HG02798 (cell line): Measurements from ENCODE around the gene AGFG1.
A peak's percentile ranks its signal among the peaks of the same experiment; 100 is the strongest.

Source experiments
- ATAC-seq: cut with Tn5 transposase; IDR thresholded peaks from one replicate; pipeline ENCODE4 v1.9.1; 2021; ENCODE audit warnings: mild to moderate bottlenecking; ENCODE audit not compliant: unreplicated experiment, poor library complexity

AGFG1 gene

DNA sequence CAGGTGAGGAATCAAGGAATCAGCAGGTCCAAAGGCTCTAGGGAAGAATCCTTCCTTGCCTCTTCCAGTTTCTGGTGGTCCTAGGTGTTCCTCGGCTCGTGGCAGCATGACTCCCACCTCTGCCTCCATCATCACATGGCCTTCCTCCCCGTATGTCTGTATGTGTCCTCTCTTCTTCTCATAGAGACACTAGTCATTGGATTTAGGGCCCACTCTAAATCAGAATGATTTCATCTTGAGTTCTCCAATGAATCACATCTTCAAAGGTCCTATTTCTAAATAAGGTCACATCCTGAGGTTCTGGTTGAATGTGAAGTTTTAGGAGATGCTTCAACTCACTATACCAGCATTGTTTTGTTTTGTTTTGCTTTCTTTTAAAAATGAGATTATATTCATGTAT lies 11.1 kb upstream of the AGFG1 start:
- ATAC-seq = no peak

- ATAC-seq = peak; percentile 13
Observed at GRCh38 chr2:227461811-227462461, 10.0 kb upstream of the AGFG1 start.

GRCh38 chr2:227462462-227462951 lies 9.4 kb upstream of the AGFG1 start:
- ATAC-seq = peak; percentile 63

DNA sequence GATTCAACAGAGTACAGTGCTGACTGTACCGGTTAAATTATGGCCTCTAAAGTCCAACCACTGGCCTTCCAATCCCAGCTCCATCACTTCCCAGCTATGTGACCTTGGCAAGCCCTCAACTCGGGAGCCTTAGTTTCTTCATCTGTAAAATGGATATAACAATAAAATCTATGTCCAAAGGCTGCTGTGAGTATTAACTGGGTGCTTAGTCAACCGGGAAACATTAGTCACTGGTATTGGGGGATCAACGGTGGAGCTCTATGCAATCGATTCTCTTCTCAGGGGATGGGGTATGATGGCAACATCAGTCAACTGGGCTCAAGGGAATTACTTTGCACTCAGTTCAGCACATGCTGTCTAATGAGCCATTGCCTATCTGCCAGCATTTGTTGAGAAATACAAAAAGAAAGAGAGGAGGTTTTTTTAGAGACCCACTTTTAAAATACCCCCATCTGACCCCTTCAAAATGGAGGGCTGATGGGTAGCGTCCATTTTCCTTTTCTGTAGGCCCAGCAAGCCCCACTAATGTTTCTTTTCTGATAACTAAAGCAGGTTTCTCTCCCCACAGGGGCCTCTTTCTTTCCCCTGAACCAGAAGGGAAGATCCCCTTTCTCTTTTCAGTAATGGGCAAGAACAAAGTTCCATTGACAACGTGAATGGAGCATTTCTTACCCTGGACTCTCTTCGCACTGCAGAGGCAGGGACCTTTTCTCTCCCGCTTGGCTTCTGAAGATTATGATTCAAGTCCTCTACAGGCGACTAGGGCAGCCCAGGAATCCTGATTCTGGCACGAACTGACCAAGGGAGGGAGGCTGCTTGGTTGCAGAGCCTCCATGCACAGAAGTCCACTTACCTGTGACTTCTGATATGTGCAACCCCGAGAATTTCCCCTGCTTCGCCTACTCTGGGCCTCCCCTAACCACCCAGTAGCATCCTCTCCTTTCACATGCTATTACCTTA lies 8.7 kb upstream of the AGFG1 start:
- peak; percentile 38 for ATAC-seq

DNA sequence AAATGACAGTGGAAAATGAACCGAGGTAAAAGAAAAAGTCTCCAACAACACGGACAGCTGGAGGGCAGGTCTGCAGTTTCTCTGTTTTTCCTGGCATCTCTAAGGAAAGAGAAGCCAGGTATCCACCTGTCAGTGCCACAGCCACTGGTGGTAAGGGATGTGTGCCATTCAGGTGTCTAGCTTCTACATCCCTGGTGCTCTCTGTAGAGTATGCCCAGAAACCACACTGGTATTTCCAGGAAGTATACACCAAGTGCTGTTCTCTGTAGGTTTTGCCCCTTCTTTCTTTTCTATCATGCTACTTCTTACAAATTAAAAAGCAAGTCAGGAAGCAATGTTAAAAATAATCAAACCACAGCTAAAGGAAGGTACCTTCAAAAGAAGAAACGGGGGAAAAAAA lies 7.6 kb upstream of the AGFG1 start:
- no peak for ATAC-seq

DNA sequence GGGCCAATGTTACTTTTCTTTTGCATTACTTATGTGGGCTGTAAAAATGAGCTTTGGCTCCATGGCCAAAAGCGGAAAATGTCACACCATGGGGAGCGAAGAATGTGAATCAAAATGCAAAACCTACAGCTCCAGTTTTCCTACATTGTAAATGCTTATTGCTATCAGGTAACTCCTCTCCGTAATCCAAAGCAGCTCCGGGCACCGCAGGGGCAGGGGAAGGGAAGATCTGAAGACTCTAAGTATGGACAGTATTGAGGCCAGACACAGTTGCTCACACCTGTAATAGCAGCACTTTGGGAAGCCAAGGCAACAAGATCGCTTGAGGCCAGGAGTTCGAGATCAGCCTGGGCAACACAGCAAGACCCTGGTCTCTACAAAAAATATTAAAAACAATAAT lies 7.1 kb upstream of the AGFG1 start:
- ATAC-seq = no peak

DNA sequence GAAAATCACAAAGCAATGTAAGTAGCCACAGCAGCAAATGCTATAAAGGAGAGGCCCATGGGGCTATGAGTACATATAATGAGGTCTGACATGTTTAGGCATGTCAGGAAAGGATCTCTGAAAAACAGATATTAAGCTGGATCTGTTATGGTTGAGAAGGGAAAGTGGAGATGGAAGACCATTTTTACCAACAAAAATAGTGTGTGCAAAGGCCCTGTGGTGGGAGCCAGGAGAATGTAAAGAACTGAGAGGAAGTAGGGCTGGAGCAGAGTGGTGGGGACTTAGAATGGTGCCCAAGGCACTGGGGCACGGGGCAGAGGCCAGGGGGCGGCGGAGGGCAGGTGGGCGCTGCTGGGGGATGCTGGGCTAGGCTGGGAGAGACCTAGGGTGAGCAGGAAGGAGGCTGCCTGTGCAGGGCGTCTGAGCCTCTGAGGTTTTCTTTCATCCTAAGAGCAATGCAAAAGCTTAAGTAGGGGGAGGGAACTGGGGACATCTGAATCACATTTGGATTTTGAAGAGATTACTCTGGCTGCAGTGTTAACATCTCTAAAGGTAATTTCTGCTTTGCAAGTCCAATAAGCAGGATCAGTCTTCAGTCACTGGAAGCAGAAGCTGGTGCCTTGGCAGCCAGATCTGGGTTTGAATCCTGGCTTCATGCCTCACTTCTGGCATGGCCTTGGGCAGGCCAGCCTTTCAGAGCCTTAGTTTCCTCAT lies 4.9 kb upstream of the AGFG1 start:
- ATAC-seq = no peak

- ATAC-seq = no peak
Observed at GRCh38 chr2:227471412-227471811, 544 bp upstream of the AGFG1 start.

DNA sequence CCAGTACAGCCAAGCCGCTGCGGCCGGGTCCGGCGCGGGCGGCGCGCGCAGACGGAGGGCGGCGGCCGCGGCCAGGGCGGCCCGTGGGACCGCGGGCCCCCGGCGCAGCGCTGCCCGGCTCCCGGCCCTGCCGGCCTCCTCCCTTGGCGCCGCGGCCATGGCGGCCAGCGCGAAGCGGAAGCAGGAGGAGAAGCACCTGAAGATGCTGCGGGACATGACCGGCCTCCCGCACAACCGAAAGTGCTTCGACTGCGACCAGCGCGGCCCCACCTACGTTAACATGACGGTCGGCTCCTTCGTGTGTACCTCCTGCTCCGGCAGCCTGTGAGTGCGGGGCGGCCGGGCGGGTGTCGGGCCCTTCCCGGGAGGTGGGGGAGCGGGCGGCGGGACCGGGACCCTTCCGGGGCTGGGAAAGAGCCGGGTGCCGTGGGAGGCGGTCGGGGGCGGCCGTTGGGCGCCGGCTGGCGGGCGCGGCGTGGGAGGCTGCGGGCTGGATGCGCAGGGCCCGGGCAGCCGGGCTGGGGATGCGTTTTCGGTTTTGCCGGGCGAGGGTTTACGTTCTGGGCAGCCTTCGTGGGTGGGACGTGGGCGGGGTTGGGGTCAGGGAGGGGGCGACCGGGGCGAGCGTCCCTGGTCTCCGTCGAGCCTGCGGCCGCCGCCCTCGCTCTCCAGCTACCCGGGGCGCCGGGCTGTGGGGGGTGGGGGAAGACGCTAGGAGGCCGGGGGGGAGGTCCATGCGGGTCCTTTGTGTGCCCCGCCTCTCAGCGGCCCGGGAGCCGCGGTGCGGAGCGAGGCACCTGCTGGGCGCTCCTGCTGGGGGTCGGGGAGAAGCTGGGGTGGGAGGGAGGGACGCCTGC lies 537 bp downstream of the AGFG1 start:
- peak; percentile 71 for ATAC-seq

- ATAC-seq = no peak
Observed at GRCh38 chr2:227473122-227473461, 1.1 kb downstream of the AGFG1 start.

GRCh38 chr2:227473806-227474205 lies 1.9 kb downstream of the AGFG1 start:
- ATAC-seq = no peak

- ATAC-seq = no peak
Observed at GRCh38 chr2:227474410-227474809, 2.5 kb downstream of the AGFG1 start.

GRCh38 chr2:227477291-227477690 lies 5.3 kb downstream of the AGFG1 start:
- ATAC-seq = no peak

DNA sequence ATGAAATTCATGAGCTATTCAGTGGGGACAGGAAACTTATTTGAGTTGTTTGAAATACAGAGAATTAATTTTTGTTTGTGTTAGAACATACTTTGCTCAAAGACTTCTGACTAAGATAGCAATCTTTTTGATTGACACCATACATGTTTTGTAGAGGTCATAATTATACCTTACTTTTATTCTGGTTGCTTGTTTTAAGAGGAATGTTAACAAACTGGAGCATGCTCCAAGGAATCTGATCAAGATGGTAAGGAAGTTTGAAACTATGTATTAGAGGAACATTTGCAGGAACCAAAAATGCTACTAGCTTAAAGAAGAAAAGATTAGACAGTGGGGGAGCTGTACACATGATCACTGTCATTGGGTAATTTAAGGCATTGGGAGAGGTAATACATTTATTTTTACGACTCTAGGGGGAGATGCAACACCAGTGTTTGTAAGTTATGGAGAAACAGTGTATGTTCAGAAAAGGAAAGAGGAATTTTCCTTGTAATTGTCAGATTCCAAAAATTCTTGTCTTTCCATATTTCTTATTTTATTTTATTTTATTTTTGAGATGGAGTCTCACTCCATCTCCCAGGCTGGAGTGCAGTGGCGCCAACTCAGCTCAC lies 8.0 kb downstream of the AGFG1 start:
- ATAC-seq = peak; percentile 40

GRCh38 chr2:227480528-227480927 lies 8.6 kb downstream of the AGFG1 start:
- peak; percentile 60 for ATAC-seq

DNA sequence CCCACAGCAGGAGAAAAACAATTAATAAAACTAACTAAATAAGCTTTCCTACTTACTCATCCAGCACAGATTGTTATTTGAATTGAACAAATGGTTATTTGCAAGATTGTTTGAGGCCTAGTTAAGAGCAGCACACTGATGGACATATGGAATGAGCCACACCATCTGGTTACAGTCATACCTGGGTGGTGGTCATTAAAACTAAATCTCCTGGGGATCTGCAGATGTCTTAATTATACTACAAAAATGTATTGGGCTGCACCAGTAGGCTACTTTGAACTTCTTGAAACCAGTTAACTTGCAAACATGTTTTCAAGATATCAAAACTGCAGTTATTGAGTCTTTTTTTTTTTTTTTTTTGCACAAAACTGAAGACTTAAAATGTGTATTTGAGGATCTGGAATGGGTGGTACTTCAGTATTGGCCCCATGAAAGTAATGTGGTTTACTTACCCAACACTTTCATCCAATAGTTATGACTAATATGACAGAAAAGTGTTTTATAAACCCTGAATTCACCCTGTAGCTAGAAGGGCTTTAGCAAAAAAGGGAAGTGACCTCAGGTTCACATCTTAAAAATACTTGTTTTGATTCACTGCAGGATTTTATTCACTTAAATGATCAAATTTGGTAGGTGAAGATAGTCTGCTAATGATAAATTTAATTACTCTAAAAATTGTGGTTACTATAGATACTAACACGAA lies 10.8 kb downstream of the AGFG1 start:
- ATAC-seq = peak; percentile 75

DNA sequence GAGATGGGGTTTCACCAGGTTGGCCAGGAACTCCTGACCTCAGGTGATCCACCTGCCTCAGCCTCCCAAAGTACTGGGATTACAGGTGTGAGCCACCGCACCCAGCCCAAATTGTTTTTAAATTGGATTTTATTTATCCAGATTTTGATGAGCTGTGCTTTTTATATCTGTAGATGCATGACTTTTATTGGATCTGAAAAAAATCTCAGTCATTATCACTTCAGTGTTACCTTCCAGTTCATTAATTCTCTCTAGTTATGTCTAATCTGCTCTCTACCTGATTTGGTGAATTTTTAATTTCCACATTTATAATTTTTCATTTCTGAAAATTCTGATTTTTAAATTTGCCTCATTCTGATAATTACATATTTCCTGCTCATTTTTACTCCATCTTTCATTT lies 13.5 kb downstream of the AGFG1 start:
- no peak for ATAC-seq

DNA sequence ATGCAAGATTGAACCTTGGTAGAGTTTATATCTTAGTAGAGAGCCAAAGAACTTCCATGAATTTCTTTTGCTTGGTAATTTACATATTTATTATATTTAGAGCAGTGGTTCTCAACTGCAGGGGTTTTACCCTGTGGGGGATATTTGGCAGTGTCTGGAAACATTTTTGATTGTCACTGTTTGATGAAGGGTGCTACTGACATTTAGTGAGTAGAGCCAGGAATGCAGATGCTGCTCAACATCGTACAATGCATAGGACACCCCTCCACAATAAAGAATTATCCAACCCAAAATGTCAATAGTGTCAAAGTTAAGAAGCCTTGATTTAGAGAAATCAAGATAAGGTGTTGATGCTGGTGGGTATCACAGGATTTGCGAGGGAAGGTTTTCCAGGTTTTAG lies 14.7 kb downstream of the AGFG1 start:
- ATAC-seq = no peak

DNA sequence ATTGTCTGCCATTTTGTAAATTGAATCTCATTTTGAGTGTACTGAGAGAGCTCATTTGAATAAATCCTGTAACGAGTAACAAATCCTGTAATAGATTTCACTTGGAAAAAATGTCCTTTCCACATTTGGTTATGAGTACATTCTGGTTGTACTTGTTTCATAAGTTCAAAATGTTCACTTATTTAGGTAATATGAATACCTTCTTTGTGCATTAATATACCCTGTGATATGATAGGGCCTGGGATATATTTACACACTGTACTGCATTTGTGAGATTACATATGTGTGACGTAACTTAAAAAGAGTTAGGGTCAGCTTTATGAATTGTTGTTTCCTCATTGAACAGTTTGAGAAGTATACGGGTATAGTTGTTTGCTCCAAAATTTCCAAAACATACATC lies 16.1 kb downstream of the AGFG1 start:
- ATAC-seq = no peak
